Medulla oblongata (tissue), 1 donor: ENCODE data around the gene KMO.

Source experiments
- DNase-seq: peaks from one replicate; pipeline ENCODE4 v3.0.0-alpha.2; 2015; ENCODE audit errors: extremely low spot score

Gene KMO

DNA sequence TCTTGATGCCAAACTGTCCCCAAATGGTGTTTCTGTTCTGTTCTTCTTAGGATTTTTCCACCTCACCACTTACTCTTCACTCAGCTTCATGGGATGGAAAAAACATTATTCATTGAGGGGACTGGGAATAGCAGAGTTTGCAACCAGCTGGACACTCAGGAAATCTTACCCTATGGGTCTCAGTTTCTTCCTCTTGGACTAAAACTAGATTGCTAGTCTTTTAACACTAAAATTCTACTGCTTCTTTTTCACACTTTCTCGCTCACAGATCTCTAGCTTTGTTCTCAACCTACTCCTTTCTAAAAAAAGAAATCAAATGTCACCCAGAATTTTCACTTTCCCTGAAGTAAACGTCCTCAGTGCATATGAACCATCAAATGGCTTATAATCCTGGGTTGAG is 4.8 kb downstream of the KMO start:
- DNase-seq, result no peak

GRCh38 chr1:241542199-241542907 is 10.2 kb downstream of the KMO start:
- no peak for DNase-seq

DNA sequence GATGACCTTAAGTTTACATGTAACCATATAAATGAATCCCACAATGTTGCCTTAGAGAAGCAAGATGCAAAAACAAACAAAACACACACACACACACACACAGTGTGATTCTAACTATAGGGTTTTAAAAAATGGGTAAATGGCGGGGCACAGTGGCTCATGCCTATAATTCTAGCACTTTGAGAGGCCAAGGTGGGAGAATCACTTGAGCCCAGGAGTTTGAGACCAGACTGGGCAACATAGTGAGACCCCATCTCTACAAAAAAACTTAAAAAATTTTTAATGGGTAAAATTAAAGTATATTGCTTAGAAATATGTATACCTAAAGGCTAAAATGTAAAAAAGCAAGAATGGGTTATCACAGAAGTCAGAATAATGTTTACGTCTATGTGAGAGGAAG is 15.8 kb downstream of the KMO start:
- no peak for DNase-seq

DNA sequence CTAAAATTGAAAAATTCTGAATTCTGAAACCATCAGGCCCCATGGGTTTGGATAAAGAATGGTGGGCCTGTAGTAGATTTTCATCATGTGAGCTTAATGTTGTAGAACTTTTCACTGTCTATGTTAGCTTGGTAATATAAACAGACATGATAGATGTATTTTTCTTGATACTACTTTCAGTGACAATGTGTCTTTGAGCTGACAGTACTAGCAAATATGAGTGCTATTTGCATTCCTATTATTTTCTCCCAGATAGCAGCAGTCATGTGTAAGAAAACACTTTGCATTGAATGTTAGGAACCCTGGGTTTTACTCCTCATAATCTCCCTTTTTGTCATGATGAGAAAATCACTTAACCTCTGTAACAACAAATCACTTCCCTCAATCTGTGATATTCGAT is 18.1 kb downstream of the KMO start:
- DNase-seq, result no peak

DNA sequence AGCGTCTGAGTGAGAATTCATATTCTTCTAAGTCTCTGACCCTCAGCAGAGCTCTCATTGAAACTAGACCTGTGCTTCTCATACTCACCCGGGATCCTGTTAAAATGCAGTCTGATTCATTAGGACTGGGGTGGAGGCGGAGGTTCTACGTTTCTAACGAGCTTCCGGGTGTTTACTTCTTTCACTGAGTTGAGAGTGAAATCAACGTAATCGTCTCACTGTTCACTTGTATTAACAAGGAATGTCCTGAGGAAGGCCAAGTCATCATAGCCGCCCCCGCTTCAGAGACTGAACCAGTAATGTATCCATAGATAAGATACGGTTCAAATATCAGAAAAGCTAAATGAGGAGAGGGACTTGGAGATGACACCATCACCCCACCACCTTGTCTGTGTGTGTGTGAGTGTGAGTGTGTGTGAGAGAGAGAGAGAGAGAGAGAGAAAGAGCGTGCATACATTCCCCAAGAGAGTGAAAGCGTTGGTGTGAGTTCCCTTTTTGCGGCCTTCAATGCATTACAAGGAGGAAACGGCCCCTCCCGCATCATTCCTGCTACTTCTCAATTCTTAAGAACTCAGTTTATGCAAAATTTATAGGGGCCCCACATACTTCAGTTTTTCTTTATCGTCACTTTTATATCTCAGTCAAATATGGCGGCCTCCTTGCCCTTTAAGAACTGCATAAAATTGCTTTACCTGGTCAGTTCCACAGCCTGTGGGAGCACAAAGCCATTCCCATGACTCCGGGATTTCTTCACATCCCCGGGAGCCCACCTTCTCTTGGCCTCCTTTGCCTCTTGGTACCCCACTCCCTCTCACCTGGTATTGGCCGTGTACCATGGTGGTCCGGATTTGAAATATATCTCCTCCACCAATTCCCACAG is 19.8 kb downstream of the KMO start:
- DNase-seq, result peak; percentile 71

GRCh38 chr1:241553886-241554592 is 21.9 kb downstream of the KMO start:
- DNase-seq, result no peak

DNA sequence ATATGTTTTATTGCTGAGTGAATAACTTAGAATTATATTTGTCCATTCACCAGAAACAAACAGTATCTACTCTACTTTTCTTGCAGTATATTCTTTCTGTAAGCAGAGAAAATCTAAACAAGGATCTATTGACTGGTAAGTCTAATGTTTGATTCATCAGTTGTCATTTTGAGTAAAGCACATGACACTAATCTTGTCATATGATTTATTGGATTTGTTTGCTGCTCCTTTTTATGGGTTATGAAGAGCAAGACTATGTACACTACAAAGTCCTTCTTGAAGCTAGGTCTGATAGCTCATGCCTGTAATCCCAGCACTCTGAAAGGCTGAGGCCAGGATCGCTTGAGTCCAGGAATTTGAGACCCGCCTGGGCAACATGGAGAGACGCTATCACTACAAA is 23.3 kb downstream of the KMO start:
- no peak for DNase-seq

GRCh38 chr1:241557031-241557430 is 24.9 kb downstream of the KMO start:
- no peak for DNase-seq

- DNase-seq, result no peak
These were observed 25.5 kb downstream of the KMO start for GRCh38 chr1:241557551-241558193.

- DNase-seq, result no peak
These were observed 28.1 kb downstream of the KMO start for GRCh38 chr1:241560146-241560848.

DNA sequence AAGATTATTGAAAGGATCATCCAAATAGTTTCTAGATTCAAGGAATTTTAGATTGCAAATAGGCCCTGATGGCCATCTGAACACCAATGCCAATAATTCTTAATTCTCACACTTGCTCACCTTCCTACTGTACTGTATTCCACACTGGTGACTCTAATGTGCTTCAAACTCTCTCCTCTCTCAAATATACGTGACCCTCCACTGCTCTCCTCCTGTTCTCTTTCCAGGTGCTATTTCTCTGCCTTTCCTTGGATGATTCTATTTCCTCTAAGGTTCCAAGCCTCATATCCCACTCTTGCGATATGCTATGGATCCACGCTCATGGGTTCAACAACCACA is 28.6 kb downstream of the KMO start:
- DNase-seq, result no peak

DNA sequence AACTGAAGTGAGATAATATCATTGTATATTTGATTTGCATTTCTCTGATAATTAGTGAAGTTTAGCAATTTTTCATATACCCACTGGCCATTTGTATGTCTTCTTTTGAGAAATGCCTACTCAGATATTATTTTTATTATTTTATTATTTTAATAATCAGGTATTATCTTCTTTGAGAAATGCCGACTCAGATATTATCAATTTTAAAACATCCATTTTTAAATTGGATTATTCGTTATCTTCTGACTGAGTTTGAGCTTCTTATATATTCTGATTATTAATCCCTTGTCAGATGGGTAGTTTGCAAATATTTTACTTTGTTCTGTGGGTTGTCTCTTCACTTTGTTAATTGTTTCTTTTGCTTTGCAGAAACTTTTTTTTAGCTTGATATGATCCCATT is 37.7 kb downstream of the KMO start:
- DNase-seq, result no peak

DNA sequence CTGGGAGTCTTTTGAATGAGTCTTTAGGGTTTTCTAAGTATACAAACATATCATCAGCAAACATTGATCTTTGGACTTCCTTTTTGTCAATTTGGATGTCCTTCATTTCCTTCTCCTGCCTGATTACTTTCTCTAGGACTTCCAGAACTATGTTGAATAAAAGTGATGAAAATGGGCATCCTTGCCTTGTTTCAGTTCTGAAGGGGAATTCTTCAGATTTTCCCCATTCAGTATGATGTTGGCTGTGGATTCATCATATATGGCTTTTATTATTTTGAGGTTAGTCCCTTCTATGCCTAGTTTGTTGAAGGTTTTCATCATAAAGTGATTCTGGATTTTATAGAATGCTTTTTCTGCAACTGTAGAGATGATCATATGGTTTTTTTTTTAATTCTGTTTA is 42.0 kb downstream of the KMO start:
- DNase-seq, result no peak

GRCh38 chr1:241579434-241579833 is 47.3 kb downstream of the KMO start:
- no peak for DNase-seq

DNA sequence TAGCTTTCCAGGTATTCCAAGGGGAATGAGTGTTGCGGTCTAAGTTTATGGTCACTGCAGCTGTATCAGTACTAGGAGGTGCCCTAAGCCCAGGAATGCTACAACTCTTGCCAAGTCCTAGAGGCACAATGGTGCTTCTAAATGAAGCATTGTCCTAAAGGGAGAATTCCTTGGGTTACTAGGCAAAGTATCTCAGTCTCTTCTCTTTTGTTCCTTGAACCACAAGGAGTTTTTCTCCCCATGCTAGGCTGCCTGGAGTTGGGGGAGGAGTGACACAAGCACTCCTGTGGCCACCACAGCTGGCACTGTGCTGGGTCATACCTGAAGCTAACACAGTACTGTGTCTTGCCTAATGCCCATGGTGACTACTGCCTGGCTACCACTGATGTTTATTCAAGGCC is 50.7 kb downstream of the KMO start:
- no peak for DNase-seq

GRCh38 chr1:241586905-241587512 is 54.8 kb downstream of the KMO start:
- no peak for DNase-seq

DNA sequence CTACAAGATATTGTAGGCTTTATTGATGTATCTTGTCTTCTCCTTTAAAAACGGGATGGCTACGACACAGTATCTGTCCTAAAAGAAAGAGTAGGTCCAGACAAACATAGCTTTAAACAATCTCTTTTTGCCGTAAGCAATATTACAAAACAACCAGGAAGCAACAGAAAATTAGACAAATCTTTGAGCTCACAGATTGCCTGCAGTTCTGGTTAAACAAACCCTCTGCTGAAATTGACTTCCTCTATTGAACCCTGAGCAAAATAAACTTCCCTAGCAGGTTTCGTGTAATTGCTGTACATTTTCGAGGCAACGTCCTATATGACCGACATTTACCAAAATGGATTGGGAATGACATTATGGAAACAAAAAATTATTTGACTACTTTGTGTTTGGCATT is 57.3 kb downstream of the KMO start:
- DNase-seq, result no peak

DNA sequence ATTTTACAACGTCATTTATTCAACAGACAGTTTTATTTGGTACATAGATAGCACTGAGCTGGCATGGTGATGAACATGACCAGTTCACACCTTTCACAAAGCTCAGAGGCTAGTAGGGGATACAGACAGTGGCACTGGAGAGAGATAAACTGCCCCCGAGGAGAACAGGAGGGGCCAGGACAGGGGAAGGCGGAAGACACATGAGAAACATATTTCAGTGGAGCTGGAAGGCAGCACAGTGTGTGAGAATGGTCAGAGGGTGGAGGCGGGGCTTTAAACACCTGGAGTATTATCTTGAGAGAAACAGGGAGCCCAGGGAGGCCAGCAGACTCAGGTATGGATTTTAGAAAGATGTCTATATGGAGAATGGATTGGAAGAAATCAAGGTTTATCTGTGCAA is 58.5 kb downstream of the KMO start:
- DNase-seq, result no peak

GRCh38 chr1:241591317-241591716 is 59.1 kb downstream of the KMO start:
- no peak for DNase-seq

GRCh38 chr1:241591736-241592135 is 59.6 kb downstream of the KMO start:
- no peak for DNase-seq

DNA sequence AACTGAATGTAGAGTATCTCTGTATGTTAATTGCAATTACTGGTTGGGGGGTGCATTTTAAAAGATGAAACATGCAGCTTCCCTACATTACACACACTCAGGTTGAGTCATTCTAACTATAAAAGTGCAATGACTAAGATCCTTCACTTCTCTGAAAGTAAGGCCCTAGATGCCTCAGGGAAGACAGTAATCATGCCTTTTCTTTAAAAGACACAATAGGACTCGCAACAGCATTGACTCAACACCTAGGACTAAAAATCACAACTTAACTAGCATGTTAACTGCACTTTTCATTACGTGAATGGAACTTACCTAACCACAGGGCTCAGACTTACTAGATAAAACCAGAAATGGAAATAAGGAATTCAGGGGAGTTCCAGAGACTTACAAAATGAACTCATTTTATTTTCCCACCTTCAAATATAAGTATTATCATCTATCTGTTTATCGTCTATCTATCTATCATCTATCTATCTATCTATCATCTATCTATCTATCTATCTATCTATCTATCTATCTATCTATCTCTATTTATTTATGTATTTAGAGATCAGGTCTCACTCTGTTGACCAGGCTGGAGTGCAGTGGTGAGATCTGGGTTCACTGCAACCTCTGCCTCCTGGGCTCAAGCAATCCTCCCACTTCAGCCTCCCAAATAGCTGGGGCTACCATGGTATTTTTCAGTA is 60.2 kb downstream of the KMO start:
- no peak for DNase-seq
